ENCODE data around the gene TNRC6C.

TNRC6C gene

GRCh38 chr17:77936881-77937280, 21.6 kb upstream of the TNRC6C start:
- Histone ChIP-seq H3K4me3 (ENCODE audit: low read depth, low read length) (no peak overlapping the region), H3K36me3 (ENCODE audit: control insufficient read depth in 2 of 2, insufficient read depth in 1 of 2, low read length in 2 of 2) (no peaks in the 10 kb centered on the region), H3K27ac (ENCODE audit: extremely low read depth, low read depth, low read length) (no peak overlapping the region), H3K9me3 (ENCODE audit: control insufficient read depth, insufficient read depth, low read depth, low read length) (no peaks in the 10 kb centered on the region), H3K4me1 (ENCODE audit: control insufficient read depth, insufficient read depth, low read length) (peaks cover 7% of the 10 kb centered on the region)
- ChIA-PET POLR2A (interaction anchor here (4.1 kb wide), 1 partner anchor 21 kb away, joined by 30 read pairs; the partner anchor contains the start of gene TNRC6C), CTCF (no interaction called here)
- TF ChIP-seq ZNF426 (tag by site-specific recombination; IDR thresholded peaks at IDR 0.05) (no peak), ZNF660 (tag by site-specific recombination; IDR thresholded peaks at IDR 0.05) (no peak), ZNF704 (tag by site-specific recombination; IDR thresholded peaks at IDR 0.05) (no peak), BCL6B (tag by site-specific recombination; IDR thresholded peaks at IDR 0.05) (no peak), ZNF324 (tag by site-specific recombination; IDR thresholded peaks at IDR 0.05) (no peak), ZNF24 (tag by site-specific recombination; IDR thresholded peaks at IDR 0.05) (no peak), ZNF76 (tag by site-specific recombination; IDR thresholded peaks at IDR 0.05; ENCODE audit: borderline replicate concordance, low read depth) (no peak), ZNF335 (tag by site-specific recombination; conservative IDR thresholded peaks at IDR 0.05) (no peak), ZNF514 (tag by site-specific recombination; IDR thresholded peaks at IDR 0.05) (no peak), ZNF837 (tag by site-specific recombination; IDR thresholded peaks at IDR 0.05) (no peak), ZNF558 (tag by site-specific recombination; IDR thresholded peaks at IDR 0.05) (no peak), ZNF692 (tag by site-specific recombination; IDR thresholded peaks at IDR 0.05) (no peak), ZNF140 (tag by site-specific recombination; IDR thresholded peaks at IDR 0.05) (no peak)

- no peak overlapping the region for H3K4me3 ChIP-seq (ENCODE audit: low read depth, low read length)
- no peaks in the 10 kb centered on the region for H3K4me1 ChIP-seq (ENCODE audit: control insufficient read depth, insufficient read depth, low read length)
- ChIA-PET CTCF (interaction anchor here (0.7 kb wide), 1 partner anchor 84 kb away, joined by 3 read pairs; no protein-coding TSS in a partner anchor), POLR2A (no interaction called here)
- no peak for TF ChIP-seq ZNF645 (tag by site-specific recombination; IDR thresholded peaks at IDR 0.05)
- no peak for TF ChIP-seq ZNF701 (tag by site-specific recombination; IDR thresholded peaks at IDR 0.05)
- TF ChIP-seq ZNF558 (tag by site-specific recombination; IDR thresholded peaks at IDR 0.05) = no peak
- no peak for TF ChIP-seq ZNF2 (tag by site-specific recombination; IDR thresholded peaks at IDR 0.05)
- no peak for TF ChIP-seq ZNF544 (tag by site-specific recombination; IDR thresholded peaks at IDR 0.05)
- TF ChIP-seq ZNF629 (tag by site-specific recombination; IDR thresholded peaks at IDR 0.05) = no peak
- TF ChIP-seq ZFP3 (tag by site-specific recombination; IDR thresholded peaks at IDR 0.05; ENCODE audit: low read depth) = no peak
- no peak for TF ChIP-seq ZSCAN18 (tag by site-specific recombination; IDR thresholded peaks at IDR 0.05)
- TF ChIP-seq ZNF433 (tag by site-specific recombination; IDR thresholded peaks at IDR 0.05; ENCODE audit: low read depth) = no peak
- no peak for TF ChIP-seq HOXD13 (CRISPR knock-in tag; IDR thresholded peaks at IDR 0.05; ENCODE audit: borderline replicate concordance)
- TF ChIP-seq ZNF214 (tag by site-specific recombination; IDR thresholded peaks at IDR 0.05; ENCODE audit: borderline replicate concordance) = no peak
- no peak for TF ChIP-seq KLF16 (tag by site-specific recombination; IDR thresholded peaks at IDR 0.05)
- no peak for TF ChIP-seq ZNF600 (tag by site-specific recombination; IDR thresholded peaks at IDR 0.05)
- no peak for TF ChIP-seq ZNF654 (tag by site-specific recombination; IDR thresholded peaks at IDR 0.05; ENCODE audit: low read depth)
- no peak for TF ChIP-seq GLI4 (tag by site-specific recombination; IDR thresholded peaks at IDR 0.05)
- TF ChIP-seq ZNF664 (tag by site-specific recombination; IDR thresholded peaks at IDR 0.05) = no peak
- no peak for TF ChIP-seq TRIM28 (IDR thresholded peaks at IDR 0.05; ENCODE audit: borderline replicate concordance, low read length)
- TF ChIP-seq ZNF785 (tag by site-specific recombination; IDR thresholded peaks at IDR 0.05) = no peak
- no peak for TF ChIP-seq ELK4 (IDR thresholded peaks at IDR 0.05; ENCODE audit: borderline replicate concordance, low read depth, low read length)
- no peaks in the 10 kb centered on the region for H3K9me3 ChIP-seq (ENCODE audit: control insufficient read depth, insufficient read depth, low read depth, low read length)
- H3K27ac ChIP-seq (ENCODE audit: extremely low read depth, low read depth, low read length) = no peak overlapping the region
- H3K36me3 ChIP-seq (ENCODE audit: control insufficient read depth in 2 of 2, insufficient read depth in 1 of 2, low read length in 2 of 2) = no peaks in the 10 kb centered on the region
These were observed 17.5 kb upstream of the TNRC6C start for GRCh38 chr17:77941004-77941403.

All from HEK293 (cell line).